Measurements from ENCODE around the gene C6.

C6 gene

GRCh38 chr5:41118177-41118576, 95.2 kb downstream of the C6 start:
- no peak for DNase-seq

DNA sequence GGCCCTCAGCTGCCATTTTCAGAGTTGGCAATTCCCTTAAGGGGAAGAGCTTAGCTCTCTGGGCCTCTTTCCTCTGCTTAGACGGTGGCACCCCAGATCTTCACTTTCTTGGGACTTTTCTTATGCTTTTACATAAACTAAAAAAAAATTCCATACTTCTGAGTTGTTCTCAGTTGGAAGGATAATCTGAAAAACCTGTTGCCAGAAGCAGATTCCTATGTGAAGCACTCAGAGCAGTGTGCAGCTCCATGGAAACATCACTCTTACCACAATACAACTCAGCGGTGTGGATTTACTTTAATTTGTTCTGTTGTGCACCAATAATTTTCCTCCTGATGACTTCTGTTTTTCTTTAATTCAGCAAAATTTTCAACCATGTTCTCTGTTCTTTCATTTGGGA, 98.1 kb downstream of the C6 start:
- peak; percentile 69 for DNase-seq

GRCh38 chr5:41112486-41113455, 100.6 kb downstream of the C6 start:
- no peak for DNase-seq

DNA sequence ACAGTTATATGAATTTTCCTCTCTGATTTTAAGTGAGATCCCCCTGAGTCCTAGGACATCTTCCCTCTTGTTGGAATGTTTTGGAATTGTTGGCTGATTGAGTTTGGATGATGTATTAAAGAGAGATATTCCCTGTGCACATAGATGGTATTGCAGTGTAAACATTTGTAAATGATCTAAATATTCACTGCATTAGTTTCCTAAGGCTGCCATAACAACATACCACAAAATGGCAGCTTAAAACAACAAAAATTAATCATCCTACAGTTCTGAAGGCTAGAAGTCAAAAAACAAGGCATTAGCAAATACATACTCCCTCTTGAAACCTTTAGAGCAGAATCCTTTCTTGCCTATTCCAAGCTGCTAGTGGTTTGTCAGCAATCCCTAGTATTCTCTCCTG, 104.1 kb downstream of the C6 start:
- no peak for DNase-seq

DNA sequence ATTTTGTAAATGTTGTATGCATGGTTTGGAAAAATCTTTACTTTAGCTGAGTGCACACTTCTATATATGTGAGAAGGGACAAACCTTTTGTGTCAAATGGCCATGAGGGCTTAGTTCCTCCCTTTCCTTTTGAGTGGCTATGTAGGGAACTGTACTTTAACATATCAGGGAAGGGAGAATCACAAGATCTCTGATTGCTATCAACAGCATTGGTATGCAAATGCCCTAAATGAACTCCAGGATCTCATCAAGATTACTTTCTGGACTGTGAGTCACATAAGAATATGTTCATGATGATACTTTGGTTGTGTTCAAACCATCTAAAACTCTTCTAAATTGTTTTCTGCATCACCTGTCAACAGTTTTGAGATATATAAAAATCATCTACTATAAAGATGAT, 111.0 kb downstream of the C6 start:
- no peak for DNase-seq

GRCh38 chr5:41097642-41098041, 115.7 kb downstream of the C6 start:
- DNase-seq, result no peak

- DNase-seq, result no peak
Measured at GRCh38 chr5:41095324-41096101, 117.8 kb downstream of the C6 start.

- no peak for DNase-seq
Measured at GRCh38 chr5:41094871-41095270, 118.5 kb downstream of the C6 start.

DNA sequence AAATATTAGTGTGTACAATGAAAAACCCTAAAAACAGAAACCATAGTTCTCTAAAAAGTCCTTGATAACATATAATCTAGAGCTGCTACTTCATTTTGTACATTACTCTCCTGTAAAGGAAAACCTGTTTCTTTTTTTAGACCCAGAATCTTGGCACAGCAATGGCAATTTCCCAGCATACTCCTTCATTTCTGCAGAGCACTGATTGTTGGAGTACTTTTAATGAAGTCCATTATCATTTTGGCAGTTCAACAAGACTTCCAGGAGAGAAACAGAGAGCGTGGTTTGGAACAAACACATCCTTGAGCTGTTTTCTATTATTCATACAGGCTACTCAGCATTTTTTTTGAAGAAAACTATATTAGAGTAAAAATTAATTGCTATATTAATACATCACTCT, 119.5 kb downstream of the C6 start:
- DNase-seq, result no peak
